GM23338 (cell line): ENCODE measurements around the gene CXCR5. TPM values are rescaled to one million over a fixed set of nuclear protein-coding genes. Genes with fewer than 3 reads are reported as not detected.

Experiments
- ATAC-seq: fragments of 200-7000 bp; cut with Tn5 transposase; 3 replicates; pipeline ENCODE4 v1.9.1; 2020
- DNase-seq: peaks from one replicate; pipeline ENCODE4 v3.0.0-alpha.2; 2015; ENCODE audit warnings: low spot score
- H2AFZ ChIP-seq: fragments of 200-600 bp; sonication (generic); 2 replicates; pipeline ENCODE4 v1.8.0; 2016; ENCODE audit warnings: antibody characterized with exemption, mild to moderate bottlenecking, moderate library complexity
- H3F3A ChIP-seq: fragments of 200-600 bp; sonication (generic); replicated peaks from 2 replicates; pipeline ENCODE4 v1.8.0; 2017; ENCODE audit warnings: antibody characterized with exemption, mixed run types, low read depth
- H3K27ac ChIP-seq: fragments of 200-600 bp; sonication (generic); 2 replicates; pipeline ENCODE4 v1.6.1; 2016; ENCODE audit warnings: low read depth
- H3K27me3 ChIP-seq: fragments of 200-600 bp; sonication (generic); 2 replicates; pipeline ENCODE4 v1.8.0; 2016; ENCODE audit warnings: mild to moderate bottlenecking, mixed run types, moderate library complexity; ENCODE audit not compliant: insufficient read depth
- H3K36me3 ChIP-seq: fragments of 200-600 bp; sonication (generic); 2 replicates; pipeline ENCODE4 v1.8.0; 2016; ENCODE audit warnings: mild to moderate bottlenecking; ENCODE audit not compliant: insufficient read depth
- H3K4me1 ChIP-seq: fragments of 200-600 bp; sonication (generic); 2 replicates; pipeline ENCODE4 v1.8.0; 2016; ENCODE audit warnings: mild to moderate bottlenecking, moderate library complexity; ENCODE audit not compliant: insufficient read depth
- H3K4me2 ChIP-seq: fragments of 200-600 bp; sonication (generic); 2 replicates; pipeline ENCODE4 v1.7.1; 2017; ENCODE audit warnings: mixed run types
- H3K4me3 ChIP-seq: fragments of 200-600 bp; sonication (generic); 2 replicates; pipeline ENCODE4 v1.6.1; 2016; ENCODE audit warnings: mixed run types
- H3K79me2 ChIP-seq: fragments of 200-600 bp; sonication (generic); replicated peaks from 2 replicates; pipeline ENCODE4 v1.8.0; 2017; ENCODE audit warnings: mild to moderate bottlenecking; ENCODE audit not compliant: insufficient read depth
- H3K9me2 ChIP-seq: fragments of 200-600 bp; sonication (generic); 2 replicates; pipeline ENCODE4 v1.8.0; 2017; ENCODE audit not compliant: insufficient read depth
- H4K20me1 ChIP-seq: fragments of 200-600 bp; sonication (generic); replicated peaks from 2 replicates; pipeline ENCODE4 v1.8.0; 2017; ENCODE audit warnings: mild to moderate bottlenecking; ENCODE audit not compliant: insufficient read depth
- H3K27ac Mint-ChIP-seq: 2 replicates; pipeline ENCODE4 v1.8.0; 2020; ENCODE audit warnings: inconsistent platforms, mild to moderate bottlenecking, moderate library complexity, mixed read lengths
- H3K27me3 Mint-ChIP-seq: 3 replicates; pipeline ENCODE4 v1.8.0; 2022; ENCODE audit warnings: low read depth, mild to moderate bottlenecking, moderate library complexity, mixed read lengths, inconsistent platforms; ENCODE audit not compliant: insufficient read depth, poor library complexity
- H3K36me3 Mint-ChIP-seq: 3 replicates; pipeline ENCODE4 v1.8.0; 2021; ENCODE audit warnings: low read depth, mild to moderate bottlenecking, inconsistent platforms, moderate library complexity, mixed read lengths
- H3K4me1 Mint-ChIP-seq: 3 replicates; pipeline ENCODE4 v1.8.0; 2020; ENCODE audit warnings: mild to moderate bottlenecking, inconsistent platforms, mixed read lengths
- H3K4me3 Mint-ChIP-seq: 3 replicates; pipeline ENCODE4 v1.8.0; 2021; ENCODE audit warnings: moderate library complexity, mild to moderate bottlenecking, inconsistent platforms, mixed read lengths
- H3K9me3 Mint-ChIP-seq: 3 replicates; pipeline ENCODE4 v1.8.0; 2020; ENCODE audit warnings: moderate library complexity, mild to moderate bottlenecking, inconsistent platforms, mixed read lengths
- CREB1 ChIP-seq: fragments of 250-450 bp; sonication (Bioruptor Pico); IDR thresholded peaks from 2 replicates; pipeline ENCODE4 v1.5.0; 2020; ENCODE audit warnings: low read depth, mild to moderate bottlenecking, moderate library complexity
- CTCF ChIP-seq, 2 experiments: fragments of 200-600 bp in 1 of 2; sonication (generic) in 1 of 2; conservative IDR thresholded peaks; 2 replicates each; pipeline versions ENCODE4 v1.5.1 to v1.6.1; 2016 to 2017; ENCODE audit warnings: antibody characterized with exemption in 2 of 2, low read depth in 2 of 2, mild to moderate bottlenecking in 2 of 2, moderate library complexity in 1 of 2
- EZH2phosphoT487 ChIP-seq: fragments of 200-600 bp; sonication (generic); IDR thresholded peaks from one replicate; pipeline ENCODE4 v1.8.1; 2018; ENCODE audit warnings: antibody characterized with exemption; ENCODE audit not compliant: unreplicated experiment
- JUNB ChIP-seq: IDR thresholded peaks from one replicate; pipeline ENCODE4 v1.6.1; 2016; ENCODE audit warnings: antibody characterized with exemption; ENCODE audit not compliant: unreplicated experiment
- NANOG ChIP-seq: IDR thresholded peaks from 2 replicates; pipeline ENCODE4 v1.6.1; 2016; ENCODE audit warnings: antibody characterized with exemption, borderline replicate concordance
- POLR2AphosphoS5 ChIP-seq: IDR thresholded peaks from 2 replicates; pipeline ENCODE4 v1.6.1; 2016; ENCODE audit warnings: antibody characterized with exemption, low read depth
- STAT1 ChIP-seq: IDR thresholded peaks from one replicate; pipeline ENCODE4 v1.6.1; 2016; ENCODE audit warnings: antibody characterized with exemption; ENCODE audit not compliant: unreplicated experiment
- ZNF462 ChIP-seq: fragments of 250-450 bp; sonication (Bioruptor Pico); IDR thresholded peaks from 2 replicates; pipeline ENCODE4 v1.5.0; 2020; ENCODE audit warnings: mild to moderate bottlenecking, moderate library complexity
- polyA plus RNA-seq: library from polyadenylated mRNA; unstranded; fragments of >200 nt; fragmentation: Nextera tagmentation; extraction: Ambion mirVana; gene quantifications from 2 replicates; pipeline ENCODE4 v1.2.1, GENCODE V29; 2016
- total RNA-seq: library from RNA; depleted of rRNA; stranded (reverse); fragments of >200 nt; shearing (Covaris generic); gene quantifications from 2 replicates; pipeline ENCODE4 v1.2.3, GENCODE V29; 2014
- TF ChIP-seq, protein P1 (sequence below): IDR thresholded peaks from 2 replicates; pipeline ENCODE4 v1.6.1; 2016; ENCODE audit warnings: antibody characterized with exemption

The CXCR5 gene
- total and polyA plus RNA-seq, 2 experiments from 2014 or later, result 0.18 TPM; not detected in 1

GRCh38 chr11:118918128-118918685 lies 34.5 kb downstream of the CXCR5 start:
- H3K4me1 ChIP-seq, result peaks cover 93% of the 10 kb centered on the region
- H3K27ac ChIP-seq, result peak overlapping the region; percentile 97
- peaks cover 30% of the 10 kb centered on the region for H3K27me3 Mint-ChIP-seq
- H3K79me2 ChIP-seq, result peaks cover 91% of the 10 kb centered on the region
- no peaks in the 10 kb centered on the region for H3K9me3 Mint-ChIP-seq
- H3K27ac Mint-ChIP-seq, result peak overlapping the region; percentile 97
- TF ChIP-seq POLR2AphosphoS5 (no peak; the same call in none of the 2 replicates), CTCF (conservative IDR thresholded peaks at IDR 0.05; ENCODE audit: low read depth in 2 of 2) (no peak)
- no peaks in the 10 kb centered on the region for H3K27me3 ChIP-seq
- H3K4me3 ChIP-seq, result peak overlapping the region; percentile 35
- ATAC-seq (peak; percentile 5), DNase-seq (peak; percentile 85)
- H3K4me1 Mint-ChIP-seq, result peaks cover 84% of the 10 kb centered on the region
- H3K36me3 ChIP-seq, result no peaks in the 10 kb centered on the region
- H3K4me3 Mint-ChIP-seq, result peak overlapping the region; percentile 67
- H3K36me3 Mint-ChIP-seq, result peaks cover 2% of the 10 kb centered on the region; the same call in 2 of the 3 replicates
- peak overlapping the region; percentile 66 for H3K4me2 ChIP-seq
- H2AFZ ChIP-seq, result no peak overlapping the region
- peaks cover 17% of the 10 kb centered on the region for H3F3A ChIP-seq
- peaks cover 6% of the 10 kb centered on the region; the same call in 1 of the 2 replicates for H4K20me1 ChIP-seq
- no peaks in the 10 kb centered on the region for H3K9me2 ChIP-seq

DNA sequence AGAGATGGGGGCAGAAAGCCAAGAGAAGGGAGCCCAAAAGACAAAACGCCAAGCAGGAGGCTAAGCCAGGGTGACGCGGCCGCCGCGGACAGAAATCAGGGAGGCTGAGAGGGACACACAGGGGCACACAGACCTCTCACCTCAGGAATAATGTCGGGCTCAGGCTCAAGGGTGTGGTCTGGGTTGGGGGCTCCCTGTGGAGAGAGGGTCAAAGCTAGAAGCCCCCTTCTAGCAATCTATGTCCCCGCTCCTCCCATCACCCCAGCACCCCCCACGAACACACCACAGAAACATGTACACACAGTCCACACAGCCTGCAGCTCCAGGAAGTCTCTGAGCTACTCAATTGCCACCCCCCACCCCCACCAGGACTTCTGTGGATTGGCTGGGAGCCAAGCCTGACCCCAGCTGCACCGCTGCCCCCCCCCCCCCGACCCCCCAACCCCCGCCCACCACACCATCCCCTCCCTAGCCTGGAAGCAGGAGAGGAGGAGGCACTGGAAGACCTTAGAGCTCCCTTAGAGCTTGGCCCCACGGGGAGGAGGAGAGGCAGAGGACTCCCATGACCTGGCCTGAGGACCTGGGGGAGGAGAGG lies 35.1 kb downstream of the CXCR5 start:
- no peaks in the 10 kb centered on the region for H3K36me3 ChIP-seq
- Mint-ChIP-seq H3K4me3 (peak overlapping the region; percentile 67), H3K9me3 (no peaks in the 10 kb centered on the region), H3K27me3 (peaks cover 30% of the 10 kb centered on the region), H3K36me3 (peaks cover 7% of the 10 kb centered on the region), H3K27ac (peak overlapping the region; percentile 97), H3K4me1 (peaks cover 86% of the 10 kb centered on the region)
- no peaks in the 10 kb centered on the region for H3K27me3 ChIP-seq
- H2AFZ ChIP-seq, result no peak overlapping the region
- peaks cover 95% of the 10 kb centered on the region for H3K4me1 ChIP-seq
- H3K9me2 ChIP-seq, result no peaks in the 10 kb centered on the region
- peaks cover 17% of the 10 kb centered on the region for H3F3A ChIP-seq
- peak; percentile 0; the same call in 2 of the 3 replicates for ATAC-seq
- peak overlapping the region; percentile 99 for H3K4me2 ChIP-seq
- H3K27ac ChIP-seq, result peak overlapping the region; percentile 97
- H3K79me2 ChIP-seq, result peaks cover 93% of the 10 kb centered on the region
- no peak for DNase-seq
- peaks cover 10% of the 10 kb centered on the region; the same call in 1 of the 2 replicates for H4K20me1 ChIP-seq
- H3K4me3 ChIP-seq, result peak overlapping the region; percentile 98
- TF ChIP-seq EZH2phosphoT487 (no peak), STAT1 (no peak), CREB1 (CRISPR knock-in tag) (no peak), NANOG (no peak), JUNB (no peak), ZNF462 (CRISPR knock-in tag) (no peak), CTCF (conservative IDR thresholded peaks at IDR 0.05; ENCODE audit: low read depth in 2 of 2) (no peak), POLR2AphosphoS5 (no peak)
- TF ChIP-seq, protein P1, sequence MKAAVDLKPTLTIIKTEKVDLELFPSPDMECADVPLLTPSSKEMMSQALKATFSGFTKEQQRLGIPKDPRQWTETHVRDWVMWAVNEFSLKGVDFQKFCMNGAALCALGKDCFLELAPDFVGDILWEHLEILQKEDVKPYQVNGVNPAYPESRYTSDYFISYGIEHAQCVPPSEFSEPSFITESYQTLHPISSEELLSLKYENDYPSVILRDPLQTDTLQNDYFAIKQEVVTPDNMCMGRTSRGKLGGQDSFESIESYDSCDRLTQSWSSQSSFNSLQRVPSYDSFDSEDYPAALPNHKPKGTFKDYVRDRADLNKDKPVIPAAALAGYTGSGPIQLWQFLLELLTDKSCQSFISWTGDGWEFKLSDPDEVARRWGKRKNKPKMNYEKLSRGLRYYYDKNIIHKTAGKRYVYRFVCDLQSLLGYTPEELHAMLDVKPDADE, result no peak
